ENCODE data around the gene C14orf132.

GRCh38 chr14:96122496-96122895, 83.3 kb downstream of the C14orf132 start:
- TF ChIP-seq CTCF (IDR thresholded peaks at IDR 0.05; ENCODE audit: poor library complexity): no peak
- no peak for TF ChIP-seq EZH2 (IDR thresholded peaks at IDR 0.05; ENCODE audit: borderline replicate concordance)
- no peak for TF ChIP-seq EZH2phosphoT487 (IDR thresholded peaks at IDR 0.05; ENCODE audit: low read depth, severe bottlenecking, unreplicated experiment)
